ENCODE results near the gene DLG2. TPM values are rescaled to one million over a fixed set of nuclear protein-coding genes. Genes with fewer than 3 reads are reported as not detected.

DLG2 gene
- total and polyA plus RNA-seq, 2 of the 4 experiments (the other 2 are of a cell fraction) = 0.31 to 0.36 TPM

- ChIA-PET POLR2A (ENCODE audit: unreplicated experiment) (no interaction called here), CTCF (no interaction called here)
- no peak overlapping the region for H3K4ac ChIP-seq (ENCODE audit: low read depth, low read length)
- H4K20me1 ChIP-seq (ENCODE audit: insufficient read depth, low read length) = no peaks in the 10 kb centered on the region
- no peak overlapping the region for H3K27ac ChIP-seq (ENCODE audit: insufficient read depth, low read length)
- no peak overlapping the region for H4K91ac ChIP-seq (ENCODE audit: insufficient read depth, low read depth, low read length)
- ATAC-seq (ENCODE audit: low read depth) (no peak), DNase-seq (no peak)
- WGBS, 2 experiments (ENCODE audit: extremely low coverage in 2 of 2, insufficient read length in 1 of 2) = no CpG with 5 or more reads among the region's 2 CpGs
- no peak overlapping the region for H2AK5ac ChIP-seq (ENCODE audit: low read depth, low read length)
- H3K4me1 ChIP-seq (ENCODE audit: control insufficient read depth, insufficient read depth, low read length) = no peaks in the 10 kb centered on the region
- intact Hi-C loops (cut with micrococcal nuclease) = no loop called here
- no peak overlapping the region for H2AFZ ChIP-seq (replicated peaks; ENCODE audit: low read length, poor library complexity)
- no peaks in the 10 kb centered on the region for H3K9me3 ChIP-seq (ENCODE audit: control insufficient read depth, insufficient read depth, low read length)
- no peak overlapping the region for H3K4me2 ChIP-seq (ENCODE audit: low read depth, low read length)
- TF ChIP-seq MAZ (IDR thresholded peaks at IDR 0.05; ENCODE audit: borderline replicate concordance, low read depth, low read length) (no peak), NFE2L2 (IDR thresholded peaks at IDR 0.05; ENCODE audit: low read depth, low read length) (no peak), CHD1 (IDR thresholded peaks at IDR 0.05; ENCODE audit: low read depth, low read length) (no peak), ELK1 (IDR thresholded peaks at IDR 0.05; ENCODE audit: borderline replicate concordance, low read depth, low read length) (no peak), MXI1 (IDR thresholded peaks at IDR 0.05; ENCODE audit: borderline replicate concordance, low read depth, low read length) (no peak), FOS (IDR thresholded peaks at IDR 0.05; ENCODE audit: low read depth, low read length) (no peak), RCOR1 (IDR thresholded peaks at IDR 0.05; ENCODE audit: insufficient replicate concordance, low read length) (no peak), RFX5 (IDR thresholded peaks at IDR 0.05; ENCODE audit: low read depth, low read length) (no peak)
- TF ChIP-seq, protein P1, sequence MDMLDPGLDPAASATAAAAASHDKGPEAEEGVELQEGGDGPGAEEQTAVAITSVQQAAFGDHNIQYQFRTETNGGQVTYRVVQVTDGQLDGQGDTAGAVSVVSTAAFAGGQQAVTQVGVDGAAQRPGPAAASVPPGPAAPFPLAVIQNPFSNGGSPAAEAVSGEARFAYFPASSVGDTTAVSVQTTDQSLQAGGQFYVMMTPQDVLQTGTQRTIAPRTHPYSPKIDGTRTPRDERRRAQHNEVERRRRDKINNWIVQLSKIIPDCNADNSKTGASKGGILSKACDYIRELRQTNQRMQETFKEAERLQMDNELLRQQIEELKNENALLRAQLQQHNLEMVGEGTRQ (IDR thresholded peaks at IDR 0.05; ENCODE audit: low read depth, low read length) = no peak
- H3K4me3 ChIP-seq (ENCODE audit: insufficient read depth, low read depth, low read length) = no peak overlapping the region
- H2BK120ac ChIP-seq (ENCODE audit: low read depth, low read length) = no peak overlapping the region
- H2BK15ac ChIP-seq (ENCODE audit: low read depth, low read length) = no peak overlapping the region
- H3K23ac ChIP-seq (ENCODE audit: low read depth, low read length) = no peak overlapping the region
- no peak overlapping the region for H3K56ac ChIP-seq (ENCODE audit: extremely low read depth, insufficient read depth, low read length)
- no TSS peak for BruUV-seq (replicated peaks)
- H3K27me3 ChIP-seq (ENCODE audit: control insufficient read depth, insufficient read depth, low read length) = no peaks in the 10 kb centered on the region
- H2BK20ac ChIP-seq (ENCODE audit: low read depth, low read length) = no peak overlapping the region
- no peaks in the 10 kb centered on the region for H3K36me3 ChIP-seq (ENCODE audit: control insufficient read depth, insufficient read depth, low read length)
- in situ Hi-C loops (cut with MboI; ENCODE audit: low sequenced_read_pairs) = no loop called here
- no peak overlapping the region for H4K5ac ChIP-seq (ENCODE audit: low read depth, low read length)
- H2AK9ac ChIP-seq (replicated peaks; ENCODE audit: low read depth, low read length, poor library complexity) = no peak overlapping the region
- H3K14ac ChIP-seq (replicated peaks; ENCODE audit: low read depth, low read length) = no peak overlapping the region
- H3K79me1 ChIP-seq (ENCODE audit: low read depth in 1 of 2, low read length in 2 of 2) = no peaks in the 10 kb centered on the region
- no peak overlapping the region for H2BK5ac ChIP-seq (ENCODE audit: low read depth, low read length, poor library complexity, severe bottlenecking)
- H3K18ac ChIP-seq (ENCODE audit: low read depth, low read length) = no peak overlapping the region
- H3K9me1 ChIP-seq (ENCODE audit: insufficient read depth, low read length) = no peaks in the 10 kb centered on the region
- dilution Hi-C loops (cut with HindIII; ENCODE audit: low sequenced_read_pairs, unreplicated experiment) = no loop called here
- no peak overlapping the region for H3K9ac ChIP-seq (ENCODE audit: low read depth, low read length)
- H4K8ac ChIP-seq (ENCODE audit: low read depth in 2 of 2, low read length in 2 of 2) = no peak overlapping the region
Observed at GRCh38 chr11:84751371-84751770, 875.8 kb downstream of the DLG2 start.

All from IMR-90 (cell line).